Mesendoderm (in vitro differentiated cells): ENCODE measurements around the gene DERL3.

Experiments used
- DNase-seq: peaks from one replicate; pipeline ENCODE4 v3.0.0; 2013
- H2AK5ac ChIP-seq: 2 replicates; pipeline ENCODE4 v1.6.1; 2013; ENCODE audit warnings: low read length, inconsistent platforms
- H2BK120ac ChIP-seq: 2 replicates; pipeline ENCODE4 v1.6.1; 2013; ENCODE audit warnings: low read depth, mild to moderate bottlenecking, low read length, moderate library complexity, mixed read lengths
- H2BK15ac ChIP-seq: replicated peaks from 2 replicates; pipeline ENCODE4 v1.6.1; 2013; ENCODE audit warnings: low read depth, mild to moderate bottlenecking, moderate library complexity
- H2BK5ac ChIP-seq: 2 replicates; pipeline ENCODE4 v1.6.1; 2013; ENCODE audit warnings: low read length, inconsistent platforms
- H3K18ac ChIP-seq: 2 replicates; pipeline ENCODE4 v1.6.1; 2013; ENCODE audit warnings: mild to moderate bottlenecking, low read length, mixed read lengths
- H3K23ac ChIP-seq: one replicate; pipeline ENCODE4 v1.6.1; 2013; ENCODE audit warnings: low read length
- H3K27ac ChIP-seq: 2 replicates; pipeline ENCODE4 v1.5.1; 2013; ENCODE audit warnings: low read depth, mild to moderate bottlenecking, inconsistent platforms, low read length, moderate library complexity
- H3K27me3 ChIP-seq: 2 replicates; pipeline ENCODE4 v1.6.1; 2013; ENCODE audit warnings: low read length, control low read depth, mild to moderate bottlenecking, inconsistent platforms; ENCODE audit not compliant: insufficient read depth, poor library complexity
- H3K36me3 ChIP-seq: 2 replicates; pipeline ENCODE4 v1.6.1; 2013; ENCODE audit warnings: low read length, inconsistent platforms; ENCODE audit not compliant: control insufficient read depth, insufficient read depth
- H3K4ac ChIP-seq: one replicate; pipeline ENCODE4 v1.6.1; 2013; ENCODE audit warnings: low read depth, mild to moderate bottlenecking, low read length, moderate library complexity
- H3K4me1 ChIP-seq: 2 replicates; pipeline ENCODE4 v1.6.1; 2013; ENCODE audit warnings: low read depth, low read length, inconsistent platforms; ENCODE audit not compliant: control insufficient read depth
- H3K4me2 ChIP-seq: 2 replicates; pipeline ENCODE4 v1.6.1; 2013; ENCODE audit warnings: low read length
- H3K4me3 ChIP-seq: 2 replicates; pipeline ENCODE4 v1.5.1; 2013; ENCODE audit warnings: mild to moderate bottlenecking, low read length
- H3K56ac ChIP-seq: one replicate; pipeline ENCODE4 v1.6.1; 2013; ENCODE audit warnings: low read length
- H3K79me1 ChIP-seq: 2 replicates; pipeline ENCODE4 v1.6.1; 2013; ENCODE audit warnings: low read length, inconsistent platforms
- H3K79me2 ChIP-seq: 2 replicates; pipeline ENCODE4 v1.6.1; 2013; ENCODE audit warnings: mild to moderate bottlenecking, low read length; ENCODE audit not compliant: control insufficient read depth, insufficient read depth
- H3K9ac ChIP-seq: 2 replicates; pipeline ENCODE4 v1.6.1; 2013; ENCODE audit warnings: low read length, inconsistent platforms
- H4K5ac ChIP-seq: one replicate; pipeline ENCODE4 v1.6.1; 2013; ENCODE audit warnings: low read length
- H4K8ac ChIP-seq: one replicate; pipeline ENCODE4 v1.6.1; 2013; ENCODE audit warnings: low read depth, mild to moderate bottlenecking, control low read depth, low read length, moderate library complexity
- WGBS: extraction: QIAGEN DNeasy Blood & Tissue Kit; methylation state at CpG from one replicate; pipeline ENCODE4 v1.1.7; 2013; ENCODE audit warnings: low lambda C conversion rate, missing lambda C conversion rate; ENCODE audit not compliant: insufficient coverage; ENCODE audit errors: extremely low coverage; 5-methylcytosine and 5-hydroxymethylcytosine counted together

Gene DERL3

DNA sequence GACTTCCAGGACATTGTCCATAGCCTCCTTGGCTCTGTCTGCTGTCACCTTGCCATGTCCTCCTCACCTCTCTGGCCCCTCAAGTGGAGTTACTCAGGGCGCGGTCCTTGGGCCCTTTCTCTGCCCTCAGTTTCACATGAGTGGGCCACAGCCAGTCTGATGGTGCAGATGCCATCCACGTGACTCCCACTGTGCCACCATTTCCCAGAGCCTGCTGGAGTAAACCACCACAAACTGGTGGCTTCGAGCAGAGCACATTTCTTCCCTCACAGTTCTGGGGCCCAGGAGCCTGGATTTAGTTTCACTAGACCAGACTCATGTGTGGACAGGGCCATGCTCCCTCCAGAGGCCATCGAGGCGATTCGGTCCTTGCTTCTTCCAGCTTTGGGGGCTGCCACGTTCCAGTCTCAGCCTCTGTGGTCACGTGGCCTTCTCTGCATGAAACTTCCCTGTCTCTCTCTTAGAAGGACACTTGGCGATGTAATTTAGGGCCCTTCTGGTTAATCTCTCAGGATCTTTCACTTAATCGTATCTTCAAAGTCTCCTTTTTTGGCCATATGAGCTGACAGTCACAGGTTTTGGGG lies 37.5 kb downstream of the DERL3 start:
- H2AK5ac ChIP-seq = no peak overlapping the region
- no peak overlapping the region for H3K18ac ChIP-seq
- no peak overlapping the region for H3K27ac ChIP-seq
- no peak overlapping the region for H2BK120ac ChIP-seq
- H4K5ac ChIP-seq = no peak overlapping the region
- H3K56ac ChIP-seq = no peak overlapping the region
- H3K23ac ChIP-seq = no peak overlapping the region
- H3K27me3 ChIP-seq = no peaks in the 10 kb centered on the region
- no peak overlapping the region for H3K4me3 ChIP-seq
- H3K4me2 ChIP-seq = no peak overlapping the region
- H3K36me3 ChIP-seq = peaks cover 26% of the 10 kb centered on the region
- no peaks in the 10 kb centered on the region for H3K79me1 ChIP-seq
- no peaks in the 10 kb centered on the region for H3K79me2 ChIP-seq
- H3K4me1 ChIP-seq = no peaks in the 10 kb centered on the region
- no CpG with 5 or more reads among the region's 11 CpGs for WGBS
- no peak overlapping the region for H2BK5ac ChIP-seq
- H3K9ac ChIP-seq = no peak overlapping the region
- no peak overlapping the region for H4K8ac ChIP-seq
- no peak overlapping the region for H2BK15ac ChIP-seq
- H3K4ac ChIP-seq = no peak overlapping the region
- no peak for DNase-seq

DNA sequence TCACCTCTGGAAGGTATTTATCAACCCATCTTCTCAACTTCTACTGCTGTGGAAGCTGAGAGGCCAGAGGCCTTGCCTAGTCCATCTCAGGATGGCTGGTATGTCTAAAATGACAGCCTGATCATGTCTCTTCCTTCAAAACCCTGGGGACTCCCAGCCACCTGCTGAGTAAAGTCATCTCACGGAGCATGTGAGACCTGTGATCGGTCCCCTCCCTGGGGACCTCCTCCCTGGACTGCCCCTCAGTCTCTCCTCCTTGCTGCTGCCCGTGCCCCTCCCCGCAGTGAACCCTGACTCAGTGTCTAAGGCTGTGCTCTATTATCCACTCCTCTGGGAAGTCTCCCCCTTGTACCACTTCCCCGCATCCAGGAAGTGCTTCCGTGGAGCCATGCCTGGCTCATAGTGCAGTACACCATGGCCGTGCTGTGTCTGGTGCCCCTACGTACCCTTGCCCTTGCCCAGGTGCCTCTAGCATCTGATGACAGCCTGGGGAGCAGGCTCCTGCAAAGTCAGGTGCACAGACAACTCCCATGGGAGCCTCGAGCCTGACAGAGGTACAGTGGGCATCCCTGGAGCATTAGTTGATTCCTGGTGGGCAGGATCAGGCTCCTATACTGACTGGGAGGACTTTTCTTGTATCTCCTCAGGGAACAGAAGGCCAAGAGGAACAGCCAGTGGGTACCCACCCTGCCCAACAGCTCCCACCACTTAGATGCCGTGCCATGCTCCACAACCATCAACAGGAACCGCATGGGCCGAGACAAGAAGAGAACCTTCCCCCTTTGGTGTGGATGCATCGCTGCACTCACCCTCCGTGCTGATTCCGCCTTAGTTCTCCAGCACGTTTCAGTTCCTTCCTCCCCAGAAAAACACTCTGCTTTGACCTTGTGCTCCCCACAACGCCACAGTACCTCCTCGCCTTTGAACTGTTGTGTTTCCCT lies 38.2 kb downstream of the DERL3 start:
- no peak overlapping the region for H3K27ac ChIP-seq
- DNase-seq = no peak
- H2AK5ac ChIP-seq = no peak overlapping the region
- no peaks in the 10 kb centered on the region for H3K27me3 ChIP-seq
- H3K79me1 ChIP-seq = no peaks in the 10 kb centered on the region
- H3K4me1 ChIP-seq = no peaks in the 10 kb centered on the region
- H3K4ac ChIP-seq = no peak overlapping the region
- no peak overlapping the region for H3K23ac ChIP-seq
- no peak overlapping the region for H3K56ac ChIP-seq
- peaks cover 22% of the 10 kb centered on the region for H3K36me3 ChIP-seq
- H4K5ac ChIP-seq = no peak overlapping the region
- no peak overlapping the region for H2BK15ac ChIP-seq
- H3K9ac ChIP-seq = no peak overlapping the region
- WGBS = no CpG with 5 or more reads among the region's 18 CpGs
- H3K18ac ChIP-seq = no peak overlapping the region
- no peak overlapping the region for H2BK120ac ChIP-seq
- no peak overlapping the region for H2BK5ac ChIP-seq
- no peak overlapping the region for H3K4me2 ChIP-seq
- no peak overlapping the region for H4K8ac ChIP-seq
- H3K79me2 ChIP-seq = no peaks in the 10 kb centered on the region
- no peak overlapping the region for H3K4me3 ChIP-seq

DNA sequence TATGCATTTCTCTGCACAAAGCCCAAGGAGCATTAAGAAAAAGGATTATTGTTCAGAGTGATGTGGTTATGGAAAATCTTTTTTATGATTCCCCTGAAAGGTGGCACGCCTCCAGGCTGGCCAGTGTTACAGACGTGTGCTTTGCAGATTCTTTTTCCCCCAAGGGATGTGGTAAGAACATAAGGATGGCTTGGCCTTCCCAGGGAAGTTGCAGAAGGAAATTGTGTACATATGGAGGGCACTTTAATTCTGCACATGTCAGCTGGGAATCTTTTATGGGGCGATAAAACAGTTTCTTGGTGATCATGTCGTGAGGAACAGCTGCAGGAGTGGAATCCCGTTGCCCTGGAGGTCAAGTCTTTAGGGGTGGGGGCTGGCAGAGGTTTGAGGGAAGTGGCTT lies 42.3 kb downstream of the DERL3 start:
- Histone ChIP-seq H2BK5ac (no peak overlapping the region), H3K4me1 (no peaks in the 10 kb centered on the region), H3K79me1 (peaks cover 8% of the 10 kb centered on the region), H2BK120ac (no peak overlapping the region), H2BK15ac (no peak overlapping the region), H3K27me3 (no peaks in the 10 kb centered on the region), H3K36me3 (peaks cover 20% of the 10 kb centered on the region), H3K79me2 (peaks cover 9% of the 10 kb centered on the region), H2AK5ac (no peak overlapping the region), H3K4me3 (no peak overlapping the region), H4K8ac (no peak overlapping the region), H3K9ac (no peak overlapping the region), H4K5ac (no peak overlapping the region), H3K23ac (no peak overlapping the region), H3K4me2 (no peak overlapping the region), H3K4ac (no peak overlapping the region), H3K18ac (no peak overlapping the region), H3K56ac (no peak overlapping the region), H3K27ac (no peak overlapping the region)
- no CpG with 5 or more reads among the region's 5 CpGs for WGBS
- no peak for DNase-seq

DNA sequence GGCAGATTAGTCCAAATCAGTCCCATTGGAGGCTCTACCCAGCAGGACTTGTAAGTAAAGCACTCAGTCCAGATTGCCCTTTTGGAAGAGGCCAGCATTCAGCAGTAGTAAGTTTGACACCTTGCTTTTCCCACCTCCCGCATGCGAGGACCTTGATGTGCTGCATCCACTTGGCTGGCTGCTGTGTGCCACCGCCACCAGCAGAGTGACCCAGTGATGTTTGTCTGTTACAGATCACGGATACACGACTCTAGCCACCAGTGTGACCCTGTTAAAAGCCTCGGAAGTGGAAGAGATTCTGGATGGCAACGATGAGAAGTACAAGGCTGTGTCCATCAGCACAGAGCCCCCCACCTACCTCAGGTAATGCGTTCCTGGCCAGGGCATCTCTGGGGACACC lies 45.5 kb downstream of the DERL3 start:
- Histone ChIP-seq H3K4ac (no peak overlapping the region), H3K27me3 (no peaks in the 10 kb centered on the region), H3K4me1 (peaks cover 1% of the 10 kb centered on the region), H2BK15ac (no peak overlapping the region), H3K4me2 (no peak overlapping the region), H3K79me1 (peaks cover 22% of the 10 kb centered on the region), H3K56ac (no peak overlapping the region), H2AK5ac (no peak overlapping the region), H3K27ac (no peak overlapping the region), H3K4me3 (no peak overlapping the region), H2BK5ac (no peak overlapping the region), H2BK120ac (no peak overlapping the region), H3K79me2 (peaks cover 33% of the 10 kb centered on the region), H4K5ac (no peak overlapping the region), H3K9ac (no peak overlapping the region), H3K23ac (no peak overlapping the region), H4K8ac (no peak overlapping the region), H3K18ac (no peak overlapping the region), H3K36me3 (peaks cover 15% of the 10 kb centered on the region)
- peak; percentile 49 for DNase-seq
- no CpG with 5 or more reads among the region's 8 CpGs for WGBS

GRCh38 chr22:23791738-23792645 lies 46.8 kb downstream of the DERL3 start:
- Histone ChIP-seq H2BK15ac (no peak overlapping the region), H3K27ac (no peak overlapping the region)
- no peak for DNase-seq

More at GRCh38 chr22:23791738-23792645, 46.8 kb downstream of the DERL3 start:
- Histone ChIP-seq H4K5ac (no peak overlapping the region), H3K4me1 (peaks cover 1% of the 10 kb centered on the region), H2BK120ac (no peak overlapping the region), H3K18ac (no peak overlapping the region), H3K23ac (no peak overlapping the region), H3K79me2 (peaks cover 43% of the 10 kb centered on the region), H3K9ac (no peak overlapping the region), H3K4me2 (no peak overlapping the region), H3K79me1 (peaks cover 27% of the 10 kb centered on the region), H4K8ac (no peak overlapping the region), H3K4me3 (no peak overlapping the region), H3K4ac (no peak overlapping the region), H3K36me3 (peaks cover 10% of the 10 kb centered on the region), H3K27me3 (no peaks in the 10 kb centered on the region), H3K56ac (no peak overlapping the region), H2BK5ac (no peak overlapping the region), H2AK5ac (no peak overlapping the region)
- WGBS = no CpG with 5 or more reads among the region's 25 CpGs
